HepG2 (cell line): ENCODE data around the gene JAZF1. TPM values are rescaled to one million over a fixed set of nuclear protein-coding genes. Genes with fewer than 3 reads are reported as not detected.

Experiments used
- ATAC-seq: fragments of 200-7000 bp; cut with Tn5 transposase; 3 replicates; pipeline ENCODE4 v1.9.1; 2020; ENCODE audit warnings: mild to moderate bottlenecking, moderate library complexity
- BruUV-seq: library from RNA; stranded (reverse); fragments of 400-500 nt; replicated peaks from 2 replicates; lab custom pipeline; 2021; lab: Mats Ljungman, UMichigan
- CTCF ChIA-PET: fragments of 300-600 bp; formaldehyde crosslinking; extraction: SDS; loops from one replicate; lab custom pipeline; 2021; ENCODE audit warnings: low total read pairs, inconsistent platforms, low intra/inter-chr PET ratio; lab: Yijun Ruan, JAX
- POLR2A ChIA-PET: fragments of 350-600 bp; sonication (Branson Sonifier 250); formaldehyde crosslinking; loops from one replicate; lab custom pipeline; 2020; ENCODE audit warnings: antibody characterized with exemption, inconsistent platforms; lab: Yijun Ruan, JAX
- DNase-seq: peaks from one replicate; pipeline ENCODE4 v3.0.0-alpha.2; 2015; ENCODE audit warnings: low spot score
- FAIRE-seq: peaks from 3 replicates; lab custom pipeline; 2011; peaks lifted over from hg19 to GRCh38; lab: Jason Lieb, UNC
- H2AFZ ChIP-seq: one replicate; pipeline ENCODE4 v1.6.1; 2011; ENCODE audit warnings: low read length, inconsistent platforms
- H3K27ac ChIP-seq: fragments of 300-600 bp; 3 replicates; pipeline ENCODE4 v1.8.0; 2011; ENCODE audit warnings: mixed run types, mild to moderate bottlenecking, mixed read lengths, low read length, inconsistent platforms; ENCODE audit not compliant: insufficient read depth; ENCODE audit errors: extremely low read length
- H3K27me3 ChIP-seq, 2 experiments: fragments of 200-600 bp in 1 of 2; 2 replicates in 1 of 2; 3 replicates in 1 of 2; pipeline versions ENCODE4 v1.6.0 to v1.8.0; 2011; ENCODE audit warnings: low read length in 2 of 2, mild to moderate bottlenecking in 2 of 2, moderate library complexity in 2 of 2, inconsistent platforms in 1 of 2; ENCODE audit not compliant: insufficient read depth in 2 of 2, control insufficient read depth in 1 of 2
- H3K36me3 ChIP-seq, 2 experiments: fragments of 200-600 bp in 1 of 2; replicated peaks in 1 of 2; 2 replicates in 1 of 2; 3 replicates in 1 of 2; pipeline versions ENCODE4 v1.5.1 to v1.8.0; 2011; ENCODE audit warnings: low read length in 2 of 2, inconsistent platforms in 1 of 2; ENCODE audit not compliant: insufficient read depth in 2 of 2, control insufficient read depth in 1 of 2
- H3K4me1 ChIP-seq: 2 replicates; pipeline ENCODE4 v1.5.1; 2012; ENCODE audit warnings: low read length, inconsistent platforms; ENCODE audit not compliant: insufficient read depth
- H3K4me2 ChIP-seq: 2 replicates; pipeline ENCODE4 v1.6.0; 2011; ENCODE audit warnings: low read depth, low read length, inconsistent platforms
- H3K4me3 ChIP-seq, 3 experiments: fragments of 200-600 bp in 1 of 3; sonication (generic), shearing (Covaris generic) in 1 of 3; replicated peaks in 1 of 3; 2 replicates each; pipeline ENCODE4 v1.5.1; 2011 to 2016; ENCODE audit warnings: low read length in 3 of 3, inconsistent platforms in 2 of 3, low read depth in 2 of 3, mild to moderate bottlenecking in 2 of 3, control low read depth in 1 of 3, mixed read lengths in 1 of 3; ENCODE audit not compliant: insufficient read depth in 1 of 3
- H3K79me2 ChIP-seq: one replicate; pipeline ENCODE4 v1.6.1; 2011; ENCODE audit warnings: low read length, inconsistent platforms; ENCODE audit not compliant: insufficient read depth
- H3K9ac ChIP-seq: 2 replicates; pipeline ENCODE4 v1.6.0; 2011; ENCODE audit warnings: mild to moderate bottlenecking, low read depth, low read length, inconsistent platforms; ENCODE audit not compliant: insufficient read depth
- H3K9me3 ChIP-seq: 2 replicates; pipeline ENCODE4 v1.5.1; 2012; ENCODE audit warnings: mild to moderate bottlenecking, low read length
- H4K20me1 ChIP-seq: 2 replicates; pipeline ENCODE4 v1.6.0; 2011; ENCODE audit warnings: inconsistent platforms, mild to moderate bottlenecking, low read length, moderate library complexity; ENCODE audit not compliant: insufficient read depth
- TBL1XR1 ChIP-seq: fragments of 150-350 bp; IDR thresholded peaks from 2 replicates; pipeline ENCODE4 v1.6.1; 2014; ENCODE audit warnings: borderline replicate concordance, low read length; ENCODE audit not compliant: partially characterized antibody
- THAP8 ChIP-seq: sonication (generic); formaldehyde crosslinking; IDR thresholded peaks from 2 replicates; pipeline ENCODE4 v1.5.1; 2020; ENCODE audit warnings: missing genetic modification reagents, mild to moderate bottlenecking, borderline replicate concordance
- TIGD3 ChIP-seq: sonication (generic); formaldehyde crosslinking; IDR thresholded peaks from 2 replicates; pipeline ENCODE4 v1.5.1; 2020; ENCODE audit warnings: mild to moderate bottlenecking, missing genetic modification reagents, borderline replicate concordance
- USF2 ChIP-seq, 2 experiments: sonication (generic) in 1 of 2; formaldehyde crosslinking in 1 of 2; IDR thresholded peaks; 2 replicates each; pipeline versions ENCODE4 v1.5.1 to v1.6.1; 2011 to 2020; ENCODE audit warnings: borderline replicate concordance in 1 of 2, low read depth in 1 of 2, low read length in 1 of 2, mild to moderate bottlenecking in 1 of 2, missing genetic modification reagents in 1 of 2, moderate library complexity in 1 of 2
- ZBTB44 ChIP-seq: sonication (generic); formaldehyde crosslinking; IDR thresholded peaks from 2 replicates; pipeline ENCODE4 v1.4.0; 2020; ENCODE audit warnings: missing genetic modification reagents
- ZNF260 ChIP-seq: sonication (generic); formaldehyde crosslinking; IDR thresholded peaks from 2 replicates; pipeline ENCODE4 v1.4.0; 2020; ENCODE audit warnings: missing genetic modification reagents, low read depth, mild to moderate bottlenecking, borderline replicate concordance
- ZNF800 ChIP-seq: sonication (generic); formaldehyde crosslinking; IDR thresholded peaks from 2 replicates; pipeline ENCODE4 v1.4.0; 2020; ENCODE audit warnings: missing genetic modification reagents
- WGBS: methylation state at CpG from one replicate; pipeline ENCODE4 v1.1.6; 2017; ENCODE audit warnings: low lambda C conversion rate; 5-methylcytosine and 5-hydroxymethylcytosine counted together
- in situ Hi-C: cut with HindIII; loops from 2 replicates; pipeline ENCODE4 v1.10.0; 2017; ENCODE audit warnings: low pct_unique_long_range_greater_than_20kb; ENCODE audit not compliant: extremely low pct_ligation_motif_present
- intact Hi-C: fragments of 100-400 bp; cut with micrococcal nuclease; formaldehyde crosslinking; loops from one replicate; pipeline ENCODE4 v1.10.0; 2022; ENCODE audit not compliant: unreplicated experiment
- polyA plus RNA-seq, 8 experiments: library from polyadenylated mRNA; depleted of rRNA in 3 of 8; stranded (reverse) in 7 of 8; unstranded in 1 of 8; fragments of >200 nt; fragmentation: Illumina TruSeq in 4 of 8; extraction: Trizol in 4 of 8; gene quantifications; 2 replicates each; pipeline versions ENCODE4 v1.2.1 to v1.2.3, GENCODE V29; 2011 to 2016; ENCODE audit warnings: low read depth in 4 of 8, missing spikeins in 1 of 8, mixed read lengths in 1 of 8; ENCODE audit not compliant: insufficient read depth in 1 of 8
- total RNA-seq, 5 experiments: library from RNA; depleted of rRNA; stranded (reverse); fragments of >200 nt; fragmentation: Illumina TruSeq; extraction: Trizol; gene quantifications; 2 replicates each; pipeline ENCODE4 v1.2.3, GENCODE V29; 2016; ENCODE audit warnings: low read depth in 1 of 5

JAZF1 gene
- total and polyA plus RNA-seq, 2 of the 13 experiments (the other 11 are each of a cell fraction or from before 2014, with no cell fraction given): not detected

GRCh38 chr7:27826357-27826756, 354.2 kb downstream of the JAZF1 start (continued):
- TF ChIP-seq ZBTB44 (CRISPR knock-in tag) (no peak), TIGD3 (CRISPR knock-in tag) (no peak), TBL1XR1 (no peak)
- TF ChIP-seq, all 625 proteins: peak for 0

GRCh38 chr7:27825891-27826290, 354.7 kb downstream of the JAZF1 start:
- 96% methylated on average over 2 of the region's 2 CpGs for WGBS
- no peak for DNase-seq
- in situ Hi-C loops: no loop called here
- Histone ChIP-seq H3K27ac (no peak overlapping the region), H3K36me3 (peaks cover 0 to 21% of the 10 kb centered on the region in 2 experiments; a peak in 2 of 5 replicates)
- CTCF ChIA-PET: no interaction called here
- TF ChIP-seq THAP8 (CRISPR knock-in tag) (no peak), USF2 (IDR thresholded peaks at IDR 0.05; ENCODE audit: low read depth, low read length) (no peak), USF2 (CRISPR knock-in tag; IDR thresholded peaks at IDR 0.05; ENCODE audit: borderline replicate concordance) (no peak), ZNF260 (CRISPR knock-in tag) (no peak), ZNF800 (no peak)
- TF ChIP-seq, all 625 proteins: peak for 0
- no peak overlapping the region for H3K9ac ChIP-seq
- no peaks in the 10 kb centered on the region for H3K27me3 ChIP-seq
- FAIRE-seq (no peak), ATAC-seq (no peak)
- no peaks in the 10 kb centered on the region for H3K9me3 ChIP-seq
- H3K79me2 ChIP-seq: no peaks in the 10 kb centered on the region
- no peak overlapping the region for H2AFZ ChIP-seq
- H3K4me2 ChIP-seq: no peak overlapping the region
- H3K4me3 ChIP-seq: no peak overlapping the region
- no peaks in the 10 kb centered on the region for H4K20me1 ChIP-seq
- intact Hi-C loops: no loop called here
- POLR2A ChIA-PET: no interaction called here
- BruUV-seq: no TSS peak
- no peaks in the 10 kb centered on the region for H3K4me1 ChIP-seq
